ENCODE measurements around the gene PCGF3.
"Not testable (repeated sequence)": the region's sequence is repeated elsewhere in the genome, so short reads cannot be mapped to it uniquely, and the experiment has no call there.

The PCGF3 gene

DNA sequence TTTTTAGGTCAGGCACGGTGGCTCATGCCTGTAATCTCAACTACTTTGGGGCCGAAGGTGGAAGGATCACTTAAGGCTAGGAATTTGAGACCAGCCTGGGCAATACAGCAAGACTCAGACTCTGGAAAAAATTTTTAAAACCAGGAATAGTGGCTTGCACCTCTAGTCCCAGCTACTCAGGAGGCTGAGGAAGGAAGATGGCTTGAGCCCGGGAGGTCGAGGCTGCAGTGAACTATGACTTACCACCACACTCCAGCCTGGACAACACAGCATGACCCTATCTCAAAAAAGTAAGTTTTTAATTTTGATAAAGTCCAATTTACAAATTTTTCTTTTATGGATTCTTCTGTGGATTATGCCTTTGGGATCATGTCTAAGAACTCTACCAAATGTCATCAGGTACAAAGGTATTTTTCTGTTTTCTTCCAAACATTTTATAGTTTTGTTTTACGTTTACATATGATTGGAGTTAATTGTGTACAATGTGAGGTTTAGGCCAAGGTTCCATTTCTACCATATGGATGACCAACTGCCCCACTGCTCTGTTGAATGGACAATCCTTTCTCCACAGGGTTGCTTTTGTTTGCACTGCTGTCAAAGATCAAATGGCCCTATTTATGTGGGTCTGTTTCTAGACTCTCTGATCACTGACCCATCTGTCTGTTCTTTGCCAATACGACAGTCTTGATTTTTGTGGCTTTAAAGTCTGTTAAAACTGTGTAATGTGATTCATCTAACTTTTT, 72.1 kb downstream of the PCGF3 start:
- TF ChIP-seq, protein P1, sequence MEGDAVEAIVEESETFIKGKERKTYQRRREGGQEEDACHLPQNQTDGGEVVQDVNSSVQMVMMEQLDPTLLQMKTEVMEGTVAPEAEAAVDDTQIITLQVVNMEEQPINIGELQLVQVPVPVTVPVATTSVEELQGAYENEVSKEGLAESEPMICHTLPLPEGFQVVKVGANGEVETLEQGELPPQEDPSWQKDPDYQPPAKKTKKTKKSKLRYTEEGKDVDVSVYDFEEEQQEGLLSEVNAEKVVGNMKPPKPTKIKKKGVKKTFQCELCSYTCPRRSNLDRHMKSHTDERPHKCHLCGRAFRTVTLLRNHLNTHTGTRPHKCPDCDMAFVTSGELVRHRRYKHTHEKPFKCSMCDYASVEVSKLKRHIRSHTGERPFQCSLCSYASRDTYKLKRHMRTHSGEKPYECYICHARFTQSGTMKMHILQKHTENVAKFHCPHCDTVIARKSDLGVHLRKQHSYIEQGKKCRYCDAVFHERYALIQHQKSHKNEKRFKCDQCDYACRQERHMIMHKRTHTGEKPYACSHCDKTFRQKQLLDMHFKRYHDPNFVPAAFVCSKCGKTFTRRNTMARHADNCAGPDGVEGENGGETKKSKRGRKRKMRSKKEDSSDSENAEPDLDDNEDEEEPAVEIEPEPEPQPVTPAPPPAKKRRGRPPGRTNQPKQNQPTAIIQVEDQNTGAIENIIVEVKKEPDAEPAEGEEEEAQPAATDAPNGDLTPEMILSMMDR (IDR thresholded peaks at IDR 0.05; ENCODE audit: low read length, missing control alignments), result no peak
- no peak for DNase-seq (ENCODE audit: low read depth)
- H3K4me3 ChIP-seq (replicated peaks; ENCODE audit: low read depth, low read length), result no peak overlapping the region

DNA sequence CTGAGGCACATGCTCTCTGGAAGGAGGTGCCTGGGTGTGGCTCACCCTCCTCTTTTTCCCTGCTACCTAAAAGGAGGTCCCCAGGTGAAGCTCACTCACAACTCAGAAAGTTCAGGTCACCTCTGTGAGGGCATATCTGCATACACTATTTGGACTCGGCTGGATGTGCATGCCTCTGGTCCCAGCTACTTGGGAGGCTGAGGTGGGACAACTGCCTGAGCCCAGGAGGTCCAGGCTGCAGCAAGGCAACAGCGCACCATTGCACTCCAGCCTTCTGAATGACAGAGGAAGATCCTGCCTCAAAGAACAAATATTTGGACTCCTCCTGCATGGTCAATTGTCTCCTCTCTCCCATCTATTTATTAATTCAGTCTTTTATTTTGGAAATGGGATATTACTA, 73.9 kb downstream of the PCGF3 start:
- TF ChIP-seq, protein P1 (IDR thresholded peaks at IDR 0.05; ENCODE audit: low read length, missing control alignments), result no peak
- peak overlapping the region; percentile 10 for H3K4me3 ChIP-seq (replicated peaks; ENCODE audit: low read depth, low read length)
- DNase-seq (ENCODE audit: low read depth), result no peak

DNA sequence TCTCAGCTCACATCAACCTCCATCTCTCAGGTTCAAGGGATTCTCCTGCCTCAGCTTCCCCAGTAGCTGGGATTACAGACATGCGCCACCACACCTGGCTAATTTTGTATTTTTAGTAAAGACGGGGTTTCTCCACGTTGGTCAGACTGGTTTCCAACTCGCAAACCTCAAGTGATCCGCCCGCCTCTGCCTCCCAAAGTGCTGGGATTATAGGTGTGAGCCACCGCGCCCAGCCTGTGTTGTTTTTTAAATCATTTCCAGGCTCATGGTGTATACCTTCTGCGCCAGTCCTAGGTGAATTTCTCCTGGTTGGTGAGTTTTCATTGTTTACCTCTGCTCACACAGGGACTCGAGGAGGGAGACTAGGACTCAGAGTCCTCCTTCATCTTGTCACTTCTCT, 74.6 kb downstream of the PCGF3 start:
- DNase-seq (ENCODE audit: low read depth), result not testable (repeated sequence)
- H3K4me3 ChIP-seq (replicated peaks; ENCODE audit: low read depth, low read length), result peak overlapping the region; percentile 92

DNA sequence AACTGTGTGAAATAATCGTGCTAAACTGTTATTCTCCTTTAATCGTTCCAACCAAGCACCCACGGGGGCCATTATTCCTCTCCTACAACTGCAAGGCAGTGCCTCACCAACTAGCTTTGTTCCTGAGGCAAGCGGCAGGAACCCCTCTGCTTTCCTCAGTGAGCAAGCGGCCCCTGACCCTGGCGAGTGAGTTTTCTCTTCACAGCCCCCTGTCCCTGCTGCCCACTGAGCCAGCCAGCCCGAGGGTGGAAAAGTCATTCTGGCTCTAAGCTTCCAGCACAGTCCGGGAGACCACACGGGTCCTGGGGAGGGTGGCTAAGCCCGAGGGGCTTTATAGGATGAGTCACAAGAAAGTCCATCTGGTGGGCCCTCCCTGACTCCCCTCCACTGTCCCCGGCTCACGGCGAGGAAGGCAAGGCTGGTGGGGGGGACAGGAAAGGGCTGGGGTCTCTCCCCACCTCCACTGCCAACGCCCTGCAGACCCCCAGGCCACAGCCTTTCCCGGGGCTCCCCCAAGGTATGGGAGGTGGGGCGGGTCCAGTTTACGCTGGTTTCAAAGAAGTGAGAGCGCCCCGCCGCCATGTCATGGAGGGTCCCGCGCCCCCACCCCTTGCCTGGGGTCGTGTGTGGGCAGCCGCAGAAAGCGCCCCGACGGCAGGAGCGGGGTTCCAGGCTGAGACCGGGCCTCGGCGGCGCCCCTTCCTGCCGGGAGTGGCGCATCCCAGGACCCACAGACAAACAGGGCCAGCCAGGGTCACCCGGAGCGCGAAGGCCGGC, 75.3 kb downstream of the PCGF3 start:
- TF ChIP-seq, protein P1 (IDR thresholded peaks at IDR 0.05; ENCODE audit: low read length, missing control alignments), result no peak
- H3K4me3 ChIP-seq (replicated peaks; ENCODE audit: low read depth, low read length), result peak overlapping the region; percentile 92
- DNase-seq (ENCODE audit: low read depth), result no peak

DNA sequence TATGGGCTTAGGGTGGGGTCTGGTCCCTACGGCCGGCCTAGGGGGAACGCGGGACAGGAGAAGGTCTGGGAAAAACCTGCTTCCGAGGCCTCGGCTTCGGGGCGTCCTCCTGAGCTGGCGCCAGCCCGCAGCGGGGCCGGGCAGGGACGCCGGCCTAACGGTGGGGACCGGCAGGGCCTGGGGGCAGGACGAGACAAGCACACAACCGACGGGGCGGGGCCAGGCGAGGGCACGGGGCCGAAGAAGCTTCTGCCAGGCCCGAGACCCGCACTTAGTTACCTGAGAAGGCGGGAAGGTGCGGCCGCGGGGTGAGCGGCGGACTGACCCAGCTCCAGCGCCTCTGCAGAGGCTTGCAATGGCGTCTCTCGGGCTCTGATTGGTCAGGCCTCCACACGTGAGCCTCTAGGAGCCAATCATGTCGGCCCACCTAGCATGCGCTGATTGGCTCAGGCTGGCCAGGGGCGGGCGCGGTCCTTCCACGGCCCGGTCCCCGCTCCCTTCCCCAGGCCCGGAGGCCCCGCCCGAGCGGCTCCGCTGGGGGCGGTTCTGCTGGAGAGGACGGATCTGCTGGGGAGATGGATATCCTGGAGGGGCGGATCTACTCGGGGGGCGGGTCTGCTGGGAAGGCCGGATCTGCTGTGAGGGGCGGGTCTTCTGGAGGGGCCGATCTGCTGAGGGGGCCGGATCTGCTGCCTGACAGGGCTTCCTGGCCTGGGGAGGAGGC, 76.0 kb downstream of the PCGF3 start:
- TF ChIP-seq, protein P1 (IDR thresholded peaks at IDR 0.05; ENCODE audit: low read length, missing control alignments), result no peak
- peak; percentile 99 for DNase-seq (ENCODE audit: low read depth)
- peak overlapping the region; percentile 92 for H3K4me3 ChIP-seq (replicated peaks; ENCODE audit: low read depth, low read length)

DNA sequence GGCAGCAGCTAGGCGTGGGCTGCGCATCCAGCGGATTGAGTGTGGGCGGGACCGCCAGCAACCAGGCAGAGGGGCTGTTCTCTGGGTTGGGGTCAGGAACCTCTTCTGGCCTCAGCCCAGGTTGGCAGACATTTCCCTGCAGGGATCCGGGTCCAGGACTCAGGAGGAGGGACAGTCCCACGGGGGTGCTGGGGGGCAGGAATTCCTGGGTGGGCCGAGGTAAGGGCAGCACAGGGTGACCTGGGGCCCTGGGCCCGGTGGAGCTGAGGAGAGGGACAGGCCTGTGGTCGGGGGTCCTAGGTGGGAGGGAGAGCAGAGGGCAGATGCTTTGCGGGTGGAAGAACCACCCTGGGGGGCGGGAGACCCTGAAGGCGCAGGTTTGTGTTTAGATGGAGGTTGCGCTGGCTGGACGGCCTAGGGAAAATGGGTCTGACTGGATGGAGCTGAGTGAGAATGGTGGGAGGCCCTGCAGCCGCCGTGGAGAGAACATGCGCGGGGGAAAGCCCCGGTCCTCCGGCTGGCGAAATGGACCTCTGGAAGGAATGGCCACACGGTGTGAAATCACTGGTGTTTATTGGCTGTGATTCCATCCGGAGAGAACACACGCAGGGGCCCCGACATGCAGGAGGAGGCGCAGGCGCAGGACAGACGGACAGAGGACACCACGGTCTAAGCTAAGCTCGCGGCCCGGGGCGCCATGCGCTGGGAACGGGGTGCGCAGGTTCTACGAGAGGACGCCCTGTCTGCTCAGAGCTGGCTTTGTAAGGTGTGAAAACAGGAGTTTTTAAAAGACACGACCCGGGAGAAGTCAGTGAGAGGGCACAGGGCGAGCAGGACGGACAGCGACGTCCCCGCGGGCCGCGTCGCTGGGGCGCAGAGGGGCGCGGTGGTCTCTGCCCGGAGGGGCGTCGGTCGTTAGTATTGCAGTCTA, 79.0 kb downstream of the PCGF3 start:
- DNase-seq (ENCODE audit: low read depth), result no peak
- H3K4me3 ChIP-seq (replicated peaks; ENCODE audit: low read depth, low read length), result no peak overlapping the region
- TF ChIP-seq, protein P1 (IDR thresholded peaks at IDR 0.05; ENCODE audit: low read length, missing control alignments), result no peak
